MM.1S (cell line): ENCODE results near the gene TM4SF5.

Experiments
- CTCF ChIP-seq: fragments of 300-600 bp; sonication (generic); IDR thresholded peaks from 2 replicates; pipeline ENCODE4 v1.5.1; 2016; ENCODE audit warnings: antibody characterized with exemption, low read length, mixed read lengths
- EZH2 ChIP-seq: fragments of 300-600 bp; sonication (generic); optimal IDR thresholded peaks from 2 replicates; pipeline ENCODE3; 2017; ENCODE audit warnings: low read depth, mild to moderate bottlenecking, antibody characterized with exemption, low read length, mixed read lengths
- EZH2phosphoT487 ChIP-seq: fragments of 300-600 bp; sonication (generic); IDR thresholded peaks from 2 replicates; pipeline ENCODE4 v1.6.1; 2018; ENCODE audit warnings: antibody characterized with exemption, low read length

DNA sequence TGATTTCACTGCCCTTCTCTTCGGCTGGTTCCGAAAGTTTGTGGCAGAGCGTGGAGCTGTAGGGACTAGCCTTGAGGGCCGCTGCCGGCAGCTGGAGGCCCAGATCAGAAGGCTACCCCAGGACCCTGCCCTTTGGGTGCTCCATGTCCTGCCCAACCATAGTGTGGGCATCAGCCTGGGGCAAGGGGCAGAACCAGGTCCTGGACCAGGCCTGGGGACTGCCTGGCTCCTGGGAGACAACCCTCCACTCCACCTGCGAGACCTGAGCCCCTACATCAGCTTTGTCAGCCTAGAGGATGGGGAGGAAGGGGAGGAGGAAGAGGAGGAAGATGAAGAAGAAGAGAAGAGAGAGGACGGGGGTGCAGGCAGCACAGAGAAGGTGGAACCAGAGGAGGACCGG is 31.1 kb upstream of the TM4SF5 start:
- TF ChIP-seq CTCF: no peak
- no peak for TF ChIP-seq EZH2phosphoT487
- no peak for TF ChIP-seq EZH2
